Prostate gland (tissue), 2 donors: Measurements from ENCODE around the gene SLC5A10.

ENCODE experiments used
- POLR2A ChIP-seq: fragments of 450-650 bp; IDR thresholded peaks from one replicate; pipeline ENCODE4 v1.6.1; 2016; ENCODE audit warnings: antibody characterized with exemption, mild to moderate bottlenecking
- POLR2AphosphoS5 ChIP-seq: sonication (generic); formaldehyde crosslinking; IDR thresholded peaks from one replicate; pipeline ENCODE4 v1.6.1; 2017; ENCODE audit warnings: antibody characterized with exemption
- TF ChIP-seq, protein P1 (sequence below), 4 experiments: fragments of 200-600 bp in 2 of 4; fragments of 450-650 bp in 2 of 4; sonication (generic) in 2 of 4; IDR thresholded peaks; 1 replicate in 3 of 4; 2 replicates in 1 of 4; pipeline ENCODE4 v1.5.1; 2016 to 2019; ENCODE audit warnings: antibody characterized with exemption in 4 of 4, mild to moderate bottlenecking in 2 of 4, moderate library complexity in 2 of 4

DNA sequence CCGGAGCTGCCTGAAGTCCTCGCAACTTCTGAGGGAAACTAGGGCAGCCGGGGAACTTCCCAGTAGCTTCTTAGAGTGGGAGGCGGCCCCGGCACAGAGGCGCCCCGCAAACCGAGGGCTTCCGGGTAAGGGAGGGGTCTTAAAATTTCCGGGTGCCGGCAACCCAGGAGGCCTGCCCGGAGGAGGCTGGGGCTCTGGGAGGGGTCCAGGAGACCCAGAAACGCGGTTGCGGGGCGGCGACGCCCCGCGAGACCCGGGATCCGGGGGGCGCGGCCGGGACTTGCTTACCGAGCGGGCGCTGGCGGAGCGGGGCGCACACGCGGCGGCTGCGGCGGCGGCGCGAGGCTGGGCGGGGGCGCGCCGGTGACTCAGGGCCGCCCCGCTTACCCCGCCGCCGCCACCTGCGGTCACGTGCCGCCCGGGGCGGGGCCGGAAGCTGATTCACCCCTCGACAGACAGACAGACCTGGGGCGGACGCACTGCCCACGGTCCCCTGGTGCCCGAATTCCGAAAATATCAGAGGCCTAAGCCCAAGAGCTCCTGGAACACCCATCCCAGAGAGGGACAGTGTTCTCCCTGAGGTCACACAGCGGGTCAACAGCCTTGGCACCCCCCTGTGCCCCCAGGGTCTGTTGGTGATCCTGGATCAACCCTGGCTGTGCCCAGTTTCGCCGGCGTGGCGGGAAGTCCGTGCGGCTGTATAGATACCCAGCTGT is 52.6 kb downstream of the SLC5A10 start, which contains the start of gene FAM83G:
- TF ChIP-seq, protein P1, sequence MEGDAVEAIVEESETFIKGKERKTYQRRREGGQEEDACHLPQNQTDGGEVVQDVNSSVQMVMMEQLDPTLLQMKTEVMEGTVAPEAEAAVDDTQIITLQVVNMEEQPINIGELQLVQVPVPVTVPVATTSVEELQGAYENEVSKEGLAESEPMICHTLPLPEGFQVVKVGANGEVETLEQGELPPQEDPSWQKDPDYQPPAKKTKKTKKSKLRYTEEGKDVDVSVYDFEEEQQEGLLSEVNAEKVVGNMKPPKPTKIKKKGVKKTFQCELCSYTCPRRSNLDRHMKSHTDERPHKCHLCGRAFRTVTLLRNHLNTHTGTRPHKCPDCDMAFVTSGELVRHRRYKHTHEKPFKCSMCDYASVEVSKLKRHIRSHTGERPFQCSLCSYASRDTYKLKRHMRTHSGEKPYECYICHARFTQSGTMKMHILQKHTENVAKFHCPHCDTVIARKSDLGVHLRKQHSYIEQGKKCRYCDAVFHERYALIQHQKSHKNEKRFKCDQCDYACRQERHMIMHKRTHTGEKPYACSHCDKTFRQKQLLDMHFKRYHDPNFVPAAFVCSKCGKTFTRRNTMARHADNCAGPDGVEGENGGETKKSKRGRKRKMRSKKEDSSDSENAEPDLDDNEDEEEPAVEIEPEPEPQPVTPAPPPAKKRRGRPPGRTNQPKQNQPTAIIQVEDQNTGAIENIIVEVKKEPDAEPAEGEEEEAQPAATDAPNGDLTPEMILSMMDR (IDR thresholded peaks at IDR 0.05), result peak in 1 of 4 experiments; percentile 16
- peak; percentile 65 for TF ChIP-seq POLR2AphosphoS5
- peak; percentile 29 for TF ChIP-seq POLR2A
